HG03521 (cell line): ENCODE data around the gene SCUBE3.

Experiments
- ATAC-seq: cut with Tn5 transposase; IDR thresholded peaks from one replicate; pipeline ENCODE4 v1.9.1; 2021; ENCODE audit warnings: mild to moderate bottlenecking, moderate library complexity; ENCODE audit not compliant: unreplicated experiment

SCUBE3 gene

GRCh38 chr6:35209081-35209480, 4.7 kb upstream of the SCUBE3 start:
- ATAC-seq: no peak

DNA sequence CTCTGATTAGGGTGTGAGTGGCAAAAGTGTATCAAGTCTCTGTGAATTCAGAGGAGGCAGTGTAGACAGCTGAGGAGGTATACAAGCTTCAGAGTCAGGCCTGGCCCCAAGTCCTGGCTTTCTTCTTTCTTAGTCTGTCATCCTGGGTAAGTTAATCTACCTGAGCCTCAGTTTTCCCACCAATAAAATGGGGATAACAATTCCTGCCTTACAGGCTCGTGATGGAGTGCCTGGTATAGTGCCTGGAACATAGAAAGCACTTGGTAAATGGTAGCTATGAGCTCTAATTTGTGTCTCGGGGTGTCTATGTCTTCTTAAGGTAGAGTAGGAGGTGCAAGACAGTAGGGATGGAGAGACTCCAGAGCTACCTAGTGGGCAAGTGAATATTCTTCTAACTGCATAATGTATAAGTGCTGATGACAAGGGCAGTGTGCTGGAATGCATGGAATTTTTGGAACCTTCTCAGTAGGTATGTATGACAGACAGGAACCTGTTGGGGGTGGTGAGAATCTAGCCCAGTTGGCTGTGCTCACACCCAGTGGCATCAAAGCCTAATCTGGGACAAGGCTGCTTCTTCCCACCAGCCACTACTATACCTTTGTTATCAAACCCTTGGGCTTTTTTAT, 4.0 kb upstream of the SCUBE3 start:
- ATAC-seq: no peak

GRCh38 chr6:35213298-35213791, 411 bp upstream of the SCUBE3 start:
- ATAC-seq: no peak

GRCh38 chr6:35214869-35215664, 1.3 kb downstream of the SCUBE3 start:
- no peak for ATAC-seq

- ATAC-seq: no peak
These were observed 2.1 kb downstream of the SCUBE3 start for GRCh38 chr6:35215665-35216411.

- ATAC-seq: no peak
These were observed 2.6 kb downstream of the SCUBE3 start for GRCh38 chr6:35216412-35216732.

DNA sequence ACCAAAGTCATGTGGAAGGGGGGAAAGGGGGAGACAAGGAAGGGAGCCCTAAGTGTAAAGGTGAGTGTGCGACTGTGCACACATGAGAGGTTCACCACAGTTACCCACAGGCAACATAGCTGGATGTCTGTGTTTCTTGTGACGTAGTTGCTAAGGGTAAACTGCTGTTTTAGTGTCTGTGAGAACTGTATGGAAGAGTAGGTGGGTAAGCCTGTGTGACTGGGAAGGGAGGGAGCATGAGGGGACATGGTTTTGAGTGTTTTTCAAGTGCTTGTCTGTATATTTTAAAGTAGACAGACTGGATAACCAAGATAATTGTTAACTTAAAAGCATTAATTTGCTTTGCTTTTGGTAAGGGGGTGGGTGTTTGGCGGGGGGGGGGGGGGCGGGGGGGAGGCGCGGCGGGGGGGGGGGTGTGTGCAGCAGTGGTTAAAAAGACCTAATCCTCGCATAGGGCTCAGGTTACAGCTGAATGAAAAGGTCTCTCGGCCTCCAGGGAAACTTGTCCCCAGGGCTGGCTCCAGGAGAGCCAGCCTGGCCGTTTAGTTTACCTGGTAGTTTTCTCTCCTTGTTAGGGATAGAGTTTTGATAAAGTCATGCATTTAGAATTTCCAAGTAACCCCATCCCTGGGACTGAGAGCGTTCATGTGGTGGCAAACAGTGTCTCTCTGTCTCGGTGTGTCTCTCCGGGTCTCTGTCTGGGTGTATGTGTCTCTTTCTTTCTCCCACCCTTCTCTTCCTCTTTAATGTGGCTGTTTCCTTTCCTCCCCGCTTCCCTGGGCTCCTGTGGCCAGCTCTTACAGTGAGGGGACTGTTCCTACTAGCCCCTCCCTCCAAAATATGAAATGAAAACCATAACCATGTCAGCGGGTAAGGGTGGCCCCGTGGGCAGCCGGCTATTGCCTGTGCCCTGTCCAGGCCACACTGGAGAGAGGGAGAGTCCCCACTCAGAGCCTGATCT, 3.4 kb downstream of the SCUBE3 start:
- ATAC-seq: no peak

DNA sequence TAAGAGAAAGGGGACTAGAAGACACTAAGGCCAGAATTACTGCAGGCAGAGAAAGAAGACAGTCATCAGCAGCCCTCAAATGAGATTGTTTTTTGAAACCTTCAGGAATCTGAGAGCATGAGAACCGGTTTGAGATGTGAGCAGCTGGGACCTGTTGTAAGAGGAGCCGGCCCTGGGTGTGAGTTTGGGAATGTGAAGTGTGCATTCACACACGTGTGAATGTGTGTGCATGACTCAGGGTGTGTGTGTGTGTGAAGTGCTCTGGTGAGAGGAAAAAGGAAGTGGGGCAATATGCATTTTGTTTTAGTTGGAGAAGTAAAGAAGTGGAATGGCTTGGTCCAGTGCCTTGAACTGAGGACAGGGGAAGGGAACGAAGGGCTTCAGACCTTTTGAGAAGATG, 4.3 kb downstream of the SCUBE3 start:
- ATAC-seq: no peak

- ATAC-seq: no peak
These were observed 4.7 kb downstream of the SCUBE3 start for GRCh38 chr6:35218456-35218855.

DNA sequence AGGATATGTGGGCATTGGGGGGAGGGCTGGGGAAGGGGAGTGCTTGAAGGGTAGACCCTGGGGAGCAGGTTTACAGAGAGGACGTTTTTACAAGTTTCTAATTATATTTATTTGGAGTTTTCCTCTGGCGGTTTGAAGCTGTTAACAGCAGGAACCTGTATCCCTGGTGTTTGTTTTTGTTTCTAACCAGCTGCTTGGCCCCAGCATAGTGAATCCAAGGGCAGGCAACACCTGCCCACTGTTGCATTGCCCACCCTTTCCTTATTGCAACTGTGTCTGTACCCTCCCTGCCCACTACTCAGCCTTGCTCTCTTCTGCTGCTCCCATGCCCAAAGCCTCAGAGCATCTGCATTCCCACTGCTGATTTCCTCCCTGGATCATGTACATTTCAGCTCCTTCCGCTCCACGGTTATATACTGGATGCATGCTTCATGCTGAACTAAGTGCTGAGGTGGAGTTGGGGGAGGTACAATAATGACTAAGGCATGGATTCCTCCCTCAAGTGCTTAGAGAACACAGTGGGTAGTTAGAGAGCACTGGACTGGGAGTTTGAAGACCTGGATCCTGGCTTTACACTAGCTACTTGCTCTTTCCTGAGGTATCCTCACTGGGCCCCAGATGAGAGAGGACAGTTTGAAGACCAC, 6.0 kb downstream of the SCUBE3 start:
- no peak for ATAC-seq

DNA sequence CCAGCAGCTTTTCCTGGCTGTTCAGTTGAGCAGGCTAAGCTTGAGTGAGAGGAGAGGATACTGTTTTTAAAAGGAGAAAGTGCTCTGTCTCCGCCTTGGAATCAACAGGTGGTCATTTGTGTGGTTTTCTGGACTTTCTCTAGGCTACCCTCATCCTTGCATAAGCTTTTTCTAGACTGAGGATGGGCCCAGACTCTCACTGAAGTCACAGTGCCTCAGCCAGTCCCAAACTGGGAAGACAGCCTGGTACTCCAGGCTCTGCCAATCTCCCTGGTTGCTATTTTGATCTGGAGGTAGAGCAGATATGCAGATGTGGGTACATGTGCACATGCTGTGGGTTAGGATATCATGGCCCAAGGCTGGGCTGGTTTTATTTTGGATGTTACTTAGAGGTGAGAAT, 7.0 kb downstream of the SCUBE3 start:
- ATAC-seq: no peak

DNA sequence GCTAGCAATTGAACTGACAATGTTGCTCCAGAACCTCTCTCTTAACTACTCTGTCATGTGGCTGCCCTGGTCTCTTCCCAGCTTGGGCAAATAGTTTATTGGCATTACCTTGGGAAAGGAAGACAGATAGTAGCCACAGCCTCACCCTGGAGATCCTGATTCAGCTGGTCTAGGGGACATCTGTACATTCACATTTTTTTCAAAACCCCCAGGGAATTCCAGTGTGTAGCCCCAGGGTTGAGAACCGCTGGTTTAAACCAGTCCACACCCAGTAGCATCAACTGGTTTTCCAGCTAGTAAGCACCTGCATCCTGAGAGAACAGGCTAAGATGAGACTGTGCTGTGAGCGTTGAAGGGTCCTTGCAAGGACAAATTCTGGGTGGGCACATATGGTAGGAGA, 9.6 kb downstream of the SCUBE3 start:
- no peak for ATAC-seq

- ATAC-seq: no peak
These were observed 11.0 kb downstream of the SCUBE3 start for GRCh38 chr6:35224720-35225119.

GRCh38 chr6:35228481-35228880, 14.7 kb downstream of the SCUBE3 start:
- no peak for ATAC-seq

GRCh38 chr6:35229304-35229703, 15.5 kb downstream of the SCUBE3 start:
- ATAC-seq: no peak

DNA sequence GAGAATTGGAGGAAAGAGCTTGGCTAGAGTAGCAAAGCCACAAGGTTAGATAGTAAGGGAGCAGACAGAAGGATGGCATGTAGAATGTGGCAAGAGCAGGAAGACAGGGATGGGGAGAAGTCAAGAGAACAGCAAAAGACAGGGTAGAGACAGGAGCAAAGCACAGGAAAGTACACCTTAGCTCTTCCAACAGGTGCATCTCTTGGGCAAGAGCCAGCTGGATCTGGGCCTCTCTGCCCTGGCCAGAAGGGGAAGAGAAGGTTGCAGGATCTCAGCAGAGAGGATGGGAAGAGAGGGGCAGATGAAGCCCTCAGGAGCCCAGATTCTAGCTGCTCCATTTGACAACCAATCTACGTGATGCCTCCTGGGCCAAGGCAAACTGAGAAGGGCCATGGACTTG, 16.7 kb downstream of the SCUBE3 start:
- ATAC-seq: no peak

DNA sequence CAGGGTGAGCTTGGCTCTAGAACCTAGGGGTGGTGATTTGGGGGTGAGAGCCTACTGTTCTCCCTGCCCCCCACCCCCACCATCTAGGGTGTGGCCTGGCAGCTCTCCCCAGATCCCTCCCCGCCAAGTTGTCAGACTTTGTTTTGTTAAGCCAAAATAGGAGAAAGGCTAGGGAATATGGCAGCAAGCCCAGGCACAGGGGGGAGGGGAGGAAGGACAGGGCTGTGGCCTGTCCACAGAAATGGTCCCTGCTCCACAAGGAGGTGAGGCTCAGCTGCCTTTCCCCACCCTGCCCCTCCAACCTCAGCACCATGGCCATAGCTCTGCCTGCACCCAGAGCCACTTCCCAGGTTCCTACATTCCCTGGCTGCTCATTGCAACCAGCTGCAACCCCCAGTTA, 17.2 kb downstream of the SCUBE3 start:
- ATAC-seq: no peak

DNA sequence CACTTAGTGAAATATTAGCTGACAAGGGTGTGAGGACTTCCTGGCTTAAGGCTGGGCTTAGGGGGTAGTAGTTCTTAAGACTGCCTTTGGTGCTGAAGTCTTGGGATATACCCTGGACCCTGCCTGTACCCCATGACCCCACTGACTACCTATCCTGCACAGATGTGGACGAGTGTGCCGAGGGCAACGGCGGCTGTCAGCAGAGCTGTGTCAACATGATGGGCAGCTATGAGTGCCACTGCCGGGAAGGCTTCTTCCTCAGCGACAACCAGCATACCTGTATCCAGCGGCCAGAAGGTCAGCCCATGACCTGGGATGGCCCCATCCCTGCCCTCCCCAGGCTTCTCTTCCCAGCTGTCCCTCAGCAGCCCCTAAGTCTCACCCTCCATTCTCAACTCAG, 17.8 kb downstream of the SCUBE3 start:
- ATAC-seq: no peak

DNA sequence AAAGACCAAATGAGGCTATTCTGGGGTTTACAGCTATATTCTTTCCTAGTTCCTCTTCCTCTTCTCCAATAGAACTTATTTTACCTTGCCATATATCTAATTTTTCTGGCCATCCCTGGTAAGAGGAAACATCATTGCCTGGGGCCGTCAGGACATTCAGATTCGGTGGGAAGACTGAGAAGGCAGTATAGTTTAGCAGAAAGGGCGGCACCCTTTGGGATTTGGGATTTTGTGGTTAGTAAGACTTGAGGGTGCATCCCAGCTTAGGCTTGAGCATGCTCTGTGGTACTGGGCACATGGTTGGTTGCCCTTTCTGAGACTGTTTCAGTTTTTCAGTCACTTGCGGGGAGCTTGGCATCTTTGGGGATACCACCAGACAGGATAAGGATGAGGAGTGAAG, 21.1 kb downstream of the SCUBE3 start:
- no peak for ATAC-seq

DNA sequence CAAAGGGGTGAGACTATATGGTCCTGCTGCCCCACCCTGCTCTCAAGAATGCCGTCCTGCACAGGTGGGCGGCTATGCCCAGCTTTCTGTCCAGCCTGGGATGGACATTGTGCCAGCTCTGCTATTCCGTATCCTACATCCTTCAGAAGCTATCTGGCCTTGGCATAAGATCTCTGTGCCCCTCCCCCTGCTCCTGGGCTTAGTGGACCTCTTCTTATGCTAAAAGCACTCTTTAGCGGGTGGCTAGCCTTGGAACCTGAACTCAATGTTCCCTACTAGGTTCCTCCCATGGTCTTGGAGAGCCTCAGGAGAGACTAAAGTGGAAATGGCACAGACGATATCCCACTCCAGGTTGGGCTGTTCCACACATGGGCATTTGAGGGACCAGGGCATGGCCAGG, 22.5 kb downstream of the SCUBE3 start:
- ATAC-seq: no peak
